Body of pancreas (tissue), 4 donors: ENCODE measurements around the gene RFC2. TPM values are rescaled to one million over a fixed set of nuclear protein-coding genes. Genes with fewer than 3 reads are reported as not detected.

ENCODE experiments used
- ATAC-seq: fragments of 150-250 bp; one replicate; pipeline ENCODE4 v1.9.1; 2016
- DNase-seq, 4 donors: peaks; one replicate each; pipeline ENCODE4 v3.0.0-alpha.2; 2019
- H3K27ac ChIP-seq, 4 donors: fragments of 200-600 bp; sonication (generic); 1 replicate in 3 of 4; 2 replicates in 1 of 4; pipeline versions ENCODE4 v1.5.1 to v1.6.1; 2016 to 2019; ENCODE audit warnings: mild to moderate bottlenecking in 1 of 4, mixed read lengths in 1 of 4, moderate library complexity in 1 of 4
- H3K27me3 ChIP-seq, 2 donors: fragments of 200-600 bp; sonication (generic); one replicate each; pipeline ENCODE4 v1.6.0; 2016; ENCODE audit warnings: mild to moderate bottlenecking in 1 of 2
- H3K36me3 ChIP-seq, 2 donors: fragments of 200-600 bp; sonication (generic); replicated peaks in 1 of 2; 2 replicates each; pipeline ENCODE4 v1.5.1; 2016; ENCODE audit warnings: low read depth in 2 of 2; ENCODE audit not compliant: insufficient read depth in 1 of 2
- H3K4me1 ChIP-seq: fragments of 200-600 bp; sonication (generic); one replicate; pipeline ENCODE4 v1.6.0; 2016
- H3K4me3 ChIP-seq, 2 donors: fragments of 200-600 bp; sonication (generic); 1 replicate in 1 of 2; 2 replicates in 1 of 2; pipeline ENCODE4 v1.5.1; 2016 to 2019
- H3K9me3 ChIP-seq, 3 donors: fragments of 200-600 bp; sonication (generic); 1 replicate in 2 of 3; 2 replicates in 1 of 3; pipeline ENCODE4 v1.5.1; 2016
- POLR2A ChIP-seq, 3 donors: fragments of 450-650 bp; IDR thresholded peaks; one replicate each; pipeline ENCODE4 v1.6.1; 2016; ENCODE audit warnings: antibody characterized with exemption in 3 of 3, mild to moderate bottlenecking in 2 of 3
- WGBS, 2 donors: methylation state at CpG; one replicate each; pipeline ENCODE4 v1.1.5; 2017; 5-methylcytosine and 5-hydroxymethylcytosine counted together
- intact Hi-C: fragments of 100-400 bp; cut with DNase I; formaldehyde crosslinking; loops from one replicate; pipeline ENCODE4 v1.15.1; 2023
- total RNA-seq, 2 donors: library from RNA; depleted of rRNA; stranded (reverse); fragments of >200 nt; gene quantifications; one replicate each; pipeline ENCODE4 v1.1.0, GENCODE V29; 2016
- TF ChIP-seq, protein P1 (sequence below), 7 experiments: fragments of 450-650 bp in 4 of 7; fragments of 200-600 bp in 3 of 7; sonication (generic) in 3 of 7; IDR thresholded peaks; one replicate each; pipeline ENCODE4 v1.5.1; 2016 to 2019; ENCODE audit warnings: antibody characterized with exemption in 7 of 7

Gene RFC2
- total RNA-seq, 2 donors from 2014 or later: 7.9 to 10.1 TPM

DNA sequence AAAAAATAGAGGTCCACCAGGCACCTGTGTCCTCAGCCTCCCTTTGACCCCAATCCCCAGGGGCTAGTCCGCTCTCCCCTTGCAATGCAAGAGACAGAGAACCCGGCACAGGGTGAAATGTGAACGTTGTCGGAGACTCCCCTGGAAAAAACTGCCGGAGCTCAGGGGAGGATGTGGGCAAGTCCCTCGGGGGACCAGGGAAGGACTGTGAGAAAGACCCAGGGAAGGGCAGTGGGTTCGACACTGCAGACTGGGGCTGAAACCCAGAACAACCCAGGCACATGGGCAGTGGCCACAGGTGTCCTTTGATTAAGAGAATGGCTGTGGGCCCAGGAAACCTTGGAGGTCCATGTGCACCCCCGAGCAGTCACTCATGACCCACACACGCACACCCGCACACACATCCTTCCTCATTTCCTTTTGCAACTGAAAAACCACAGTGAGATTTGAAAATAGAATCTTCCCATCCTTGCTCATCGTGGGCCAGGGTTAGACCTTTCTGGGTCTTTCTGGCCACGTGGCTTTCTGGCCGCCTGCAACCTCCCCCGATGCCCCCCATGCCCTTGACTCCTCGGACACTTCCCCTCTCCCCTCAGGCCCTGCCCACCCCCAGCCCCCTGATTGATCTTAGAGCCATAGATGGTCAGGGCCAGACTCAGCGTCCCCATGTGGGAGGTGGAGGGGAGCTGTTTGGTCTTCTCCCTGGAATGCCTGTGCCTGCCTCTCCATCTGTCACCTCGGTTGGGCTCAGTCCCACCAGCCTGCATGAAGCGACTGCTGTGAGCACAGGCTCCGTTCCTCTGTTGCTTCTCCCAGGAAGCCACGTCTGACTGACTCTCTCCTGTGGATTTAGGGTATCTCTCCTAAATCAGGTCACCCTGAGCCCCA lies 36.5 kb downstream of the RFC2 start:
- 65 to 66% methylated on average over 15 to 19 of the region's 20 CpGs for WGBS, 2 donors
- no peaks in the 10 kb centered on the region for H3K9me3 ChIP-seq
- peak overlapping the region in 1 of 4 donors; percentile 25 for H3K27ac ChIP-seq
- H3K27me3 ChIP-seq: no peaks in the 10 kb centered on the region
- no peak for DNase-seq
- H3K4me3 ChIP-seq: no peak overlapping the region
- no peak for ATAC-seq
- intact Hi-C loops: no loop called here
- no peak for TF ChIP-seq POLR2A (IDR thresholded peaks at IDR 0.05)
- TF ChIP-seq, protein P1, sequence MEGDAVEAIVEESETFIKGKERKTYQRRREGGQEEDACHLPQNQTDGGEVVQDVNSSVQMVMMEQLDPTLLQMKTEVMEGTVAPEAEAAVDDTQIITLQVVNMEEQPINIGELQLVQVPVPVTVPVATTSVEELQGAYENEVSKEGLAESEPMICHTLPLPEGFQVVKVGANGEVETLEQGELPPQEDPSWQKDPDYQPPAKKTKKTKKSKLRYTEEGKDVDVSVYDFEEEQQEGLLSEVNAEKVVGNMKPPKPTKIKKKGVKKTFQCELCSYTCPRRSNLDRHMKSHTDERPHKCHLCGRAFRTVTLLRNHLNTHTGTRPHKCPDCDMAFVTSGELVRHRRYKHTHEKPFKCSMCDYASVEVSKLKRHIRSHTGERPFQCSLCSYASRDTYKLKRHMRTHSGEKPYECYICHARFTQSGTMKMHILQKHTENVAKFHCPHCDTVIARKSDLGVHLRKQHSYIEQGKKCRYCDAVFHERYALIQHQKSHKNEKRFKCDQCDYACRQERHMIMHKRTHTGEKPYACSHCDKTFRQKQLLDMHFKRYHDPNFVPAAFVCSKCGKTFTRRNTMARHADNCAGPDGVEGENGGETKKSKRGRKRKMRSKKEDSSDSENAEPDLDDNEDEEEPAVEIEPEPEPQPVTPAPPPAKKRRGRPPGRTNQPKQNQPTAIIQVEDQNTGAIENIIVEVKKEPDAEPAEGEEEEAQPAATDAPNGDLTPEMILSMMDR (IDR thresholded peaks at IDR 0.05): no peak
- H3K4me1 ChIP-seq: no peaks in the 10 kb centered on the region
- H3K36me3 ChIP-seq: no peaks in the 10 kb centered on the region

DNA sequence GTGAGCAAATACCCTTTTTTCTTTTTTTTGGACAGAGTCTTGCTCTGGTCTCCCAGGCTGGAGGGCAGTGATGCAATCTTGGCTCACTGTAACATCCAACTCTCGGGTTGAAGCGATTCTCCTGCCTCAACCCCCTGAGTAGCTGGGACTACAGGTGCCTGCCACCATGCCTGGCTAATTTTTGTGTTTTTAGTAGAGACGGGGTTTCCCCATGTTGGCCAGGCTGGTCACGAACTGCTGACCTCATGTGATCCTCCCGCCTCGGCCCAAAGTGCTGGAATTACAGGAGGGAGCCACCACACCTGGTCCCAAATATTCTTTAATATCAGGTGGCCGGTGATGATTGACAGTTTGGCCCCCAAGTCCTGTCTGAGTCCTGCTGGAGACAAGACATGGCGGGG lies 37.8 kb downstream of the RFC2 start:
- Histone ChIP-seq H3K36me3 (no peaks in the 10 kb centered on the region), H3K27ac (no peak overlapping the region), H3K27me3 (no peaks in the 10 kb centered on the region), H3K9me3 (no peaks in the 10 kb centered on the region), H3K4me1 (no peaks in the 10 kb centered on the region), H3K4me3 (no peak overlapping the region)
- DNase-seq (no peak), ATAC-seq (no peak)
- intact Hi-C loops: no loop called here
- no peak for TF ChIP-seq POLR2A (IDR thresholded peaks at IDR 0.05)
- TF ChIP-seq, protein P1 (IDR thresholded peaks at IDR 0.05): no peak
- WGBS, 2 donors: 65 to 72% methylated on average over 6 to 8 of the region's 8 CpGs

DNA sequence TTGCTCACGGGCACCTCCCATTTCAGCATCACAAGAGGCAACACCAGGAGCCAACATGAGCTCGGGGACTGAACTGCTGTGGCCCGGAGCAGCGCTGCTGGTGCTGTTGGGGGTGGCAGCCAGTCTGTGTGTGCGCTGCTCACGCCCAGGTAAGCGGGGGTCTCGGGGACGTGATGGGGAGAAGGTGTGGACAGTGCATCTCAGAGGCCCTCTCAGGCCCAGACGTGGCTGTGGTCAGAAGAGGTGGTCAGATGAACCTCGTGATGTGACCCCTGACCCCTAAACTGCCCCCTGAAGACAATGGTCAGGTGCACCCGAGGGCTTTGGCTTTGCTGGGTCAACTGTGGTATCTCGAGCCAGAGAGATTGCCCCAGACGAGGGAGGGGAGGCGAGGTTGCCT lies 38.3 kb downstream of the RFC2 start:
- Histone ChIP-seq H3K4me1 (no peaks in the 10 kb centered on the region), H3K4me3 (no peak overlapping the region), H3K27ac (no peak overlapping the region), H3K36me3 (no peaks in the 10 kb centered on the region), H3K9me3 (no peaks in the 10 kb centered on the region), H3K27me3 (no peaks in the 10 kb centered on the region)
- 73 to 76% methylated on average over 12 to 15 of the region's 15 CpGs for WGBS, 2 donors
- ATAC-seq (no peak), DNase-seq (no peak)
- intact Hi-C loops: no loop called here
- TF ChIP-seq POLR2A (IDR thresholded peaks at IDR 0.05): no peak
- TF ChIP-seq, protein P1 (IDR thresholded peaks at IDR 0.05): no peak

DNA sequence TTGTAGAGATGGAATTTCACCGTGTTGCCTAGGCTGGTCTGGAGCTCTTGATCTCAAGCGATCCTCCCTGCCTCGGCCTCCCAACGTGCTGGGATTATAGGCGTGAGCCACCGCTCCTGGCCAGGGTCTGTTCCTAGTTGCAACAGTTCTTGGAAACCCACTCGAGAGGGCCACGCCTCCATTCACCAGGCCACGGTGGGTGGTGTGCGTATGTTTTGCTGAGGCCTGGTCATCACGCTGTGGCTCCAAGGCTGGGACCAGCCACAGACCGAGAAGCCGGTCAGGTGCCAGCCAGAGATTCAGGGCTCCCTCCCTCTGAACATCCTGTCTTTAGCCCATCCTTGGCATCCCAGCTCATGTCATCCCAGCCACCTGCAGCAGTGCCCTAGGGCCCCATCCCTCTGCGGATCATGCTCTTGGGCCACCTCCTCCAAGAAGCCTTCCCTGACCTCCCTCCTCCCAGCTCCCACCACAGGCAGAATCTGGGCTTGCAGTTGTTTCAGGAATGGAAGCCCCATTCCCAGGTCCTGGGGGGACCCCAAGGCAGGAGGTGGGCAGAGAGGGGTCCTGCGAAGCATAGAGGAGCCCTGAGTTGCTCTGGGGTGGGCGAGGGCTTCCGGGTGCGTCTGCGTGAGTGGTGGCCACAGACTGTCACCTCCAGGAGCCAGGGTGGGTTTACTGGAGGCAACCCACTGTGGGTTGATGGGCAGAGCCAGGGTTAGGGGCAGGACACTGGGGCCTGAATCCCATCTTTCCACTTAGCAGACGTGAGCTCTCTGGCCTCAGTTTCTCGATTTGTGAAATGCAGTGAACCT lies 39.2 kb downstream of the RFC2 start:
- DNase-seq (no peak), ATAC-seq (no peak)
- Histone ChIP-seq H3K4me1 (no peaks in the 10 kb centered on the region), H3K36me3 (no peaks in the 10 kb centered on the region), H3K4me3 (no peak overlapping the region), H3K9me3 (no peaks in the 10 kb centered on the region), H3K27me3 (no peaks in the 10 kb centered on the region), H3K27ac (no peak overlapping the region)
- WGBS, 2 donors: 87 to 92% methylated on average over 13 to 21 of the region's 21 CpGs
- TF ChIP-seq, protein P1 (IDR thresholded peaks at IDR 0.05): no peak
- no peak for TF ChIP-seq POLR2A (IDR thresholded peaks at IDR 0.05)
- intact Hi-C loops: no loop called here
